Stimulated activated CD4-positive, alpha-beta T cell treated with anti-CD3 and anti-CD28 coated beads, Interleukin-15, amount 100 ng/mL, for 1 hour (primary cell): ENCODE data around the gene CDC34.

Experiments used
- DNase-seq, 2 donors: peaks; one replicate each; pipeline ENCODE4 v3.0.0-alpha.2; 2020; ENCODE audit warnings: low read depth in 1 of 2, low spot score in 1 of 2

CDC34 gene

GRCh38 chr19:541699-542098 is 10.1 kb downstream of the CDC34 start:
- no peak for DNase-seq

- no peak for DNase-seq
Observed at GRCh38 chr19:542173-542866, 10.8 kb downstream of the CDC34 start.

- peak; percentile 54 for DNase-seq
Observed at GRCh38 chr19:543910-544608, 12.5 kb downstream of the CDC34 start, which contains the start of gene GZMM. Gene GZMM (plus strand): TSS chr19:544053. CDS start chr19:544072, 19 bp downstream.

GRCh38 chr19:547117-547516 is 15.6 kb downstream of the CDC34 start:
- no peak for DNase-seq

GRCh38 chr19:547836-548720 is 16.5 kb downstream of the CDC34 start:
- no peak for DNase-seq

GRCh38 chr19:548886-549830 is 17.6 kb downstream of the CDC34 start:
- no peak for DNase-seq

GRCh38 chr19:554817-555216 is 23.3 kb downstream of the CDC34 start:
- no peak for DNase-seq

- DNase-seq: no peak
Observed at GRCh38 chr19:555474-555808, 23.9 kb downstream of the CDC34 start.

- no peak for DNase-seq
Observed at GRCh38 chr19:556611-557382, 25.2 kb downstream of the CDC34 start.

- DNase-seq: no peak
Observed at GRCh38 chr19:558770-559439, 27.3 kb downstream of the CDC34 start.

- no peak for DNase-seq
Observed at GRCh38 chr19:560121-560520, 28.6 kb downstream of the CDC34 start.

- DNase-seq: no peak
Observed at GRCh38 chr19:566403-566802, 34.8 kb downstream of the CDC34 start.

- DNase-seq: no peak
Observed at GRCh38 chr19:566844-567243, 35.3 kb downstream of the CDC34 start.

- no peak for DNase-seq
Observed at GRCh38 chr19:567296-567900, 35.8 kb downstream of the CDC34 start.

- DNase-seq: no peak
Observed at GRCh38 chr19:570251-570686, 38.7 kb downstream of the CDC34 start.

GRCh38 chr19:570937-571565 is 39.5 kb downstream of the CDC34 start:
- DNase-seq: peak in 1 of 2 donors; percentile 17

- DNase-seq: no peak
Observed at GRCh38 chr19:571566-571974, 40.0 kb downstream of the CDC34 start.

- DNase-seq: peak; percentile 96 to 97
Observed at GRCh38 chr19:572140-572742, 40.7 kb downstream of the CDC34 start, which contains the start of gene BSG. Gene BSG (plus strand): TSS chr19:572596. CDS start chr19:572635, 39 bp downstream.
